HG03159 (cell line): Measurements from ENCODE around the gene BBC3.
"Not testable (repeated sequence)": the region's sequence is repeated elsewhere in the genome, so short reads cannot be mapped to it uniquely, and the experiment has no call there.

Experiments
- ATAC-seq: cut with Tn5 transposase; IDR thresholded peaks from one replicate; pipeline ENCODE4 v1.9.1; 2021; ENCODE audit warnings: mild to moderate bottlenecking, moderate library complexity; ENCODE audit not compliant: unreplicated experiment

Gene BBC3, protein sequence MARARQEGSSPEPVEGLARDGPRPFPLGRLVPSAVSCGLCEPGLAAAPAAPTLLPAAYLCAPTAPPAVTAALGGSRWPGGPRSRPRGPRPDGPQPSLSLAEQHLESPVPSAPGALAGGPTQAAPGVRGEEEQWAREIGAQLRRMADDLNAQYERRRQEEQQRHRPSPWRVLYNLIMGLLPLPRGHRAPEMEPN

DNA sequence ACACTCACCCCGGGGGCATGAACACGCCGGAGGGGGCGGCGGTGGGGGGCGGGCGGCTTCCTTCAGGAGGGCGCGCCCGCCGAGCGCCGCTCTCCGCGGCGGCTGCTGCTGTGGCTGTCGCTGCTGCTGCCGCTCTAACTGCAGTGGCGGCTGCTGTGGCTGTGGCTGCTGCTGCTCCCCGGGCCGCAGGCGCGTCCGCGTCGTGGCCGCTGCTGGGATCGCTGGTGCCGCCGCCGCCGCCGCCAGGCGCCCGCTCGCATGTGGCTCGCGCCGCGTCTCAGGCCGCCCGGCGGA lies at the start of gene BBC3:
Gene BBC3, minus strand, starts transcription at position 279 of the 294 bp plus-strand sequence. CDS start 2,768 bp downstream, outside the sequence.
- no peak for ATAC-seq

DNA sequence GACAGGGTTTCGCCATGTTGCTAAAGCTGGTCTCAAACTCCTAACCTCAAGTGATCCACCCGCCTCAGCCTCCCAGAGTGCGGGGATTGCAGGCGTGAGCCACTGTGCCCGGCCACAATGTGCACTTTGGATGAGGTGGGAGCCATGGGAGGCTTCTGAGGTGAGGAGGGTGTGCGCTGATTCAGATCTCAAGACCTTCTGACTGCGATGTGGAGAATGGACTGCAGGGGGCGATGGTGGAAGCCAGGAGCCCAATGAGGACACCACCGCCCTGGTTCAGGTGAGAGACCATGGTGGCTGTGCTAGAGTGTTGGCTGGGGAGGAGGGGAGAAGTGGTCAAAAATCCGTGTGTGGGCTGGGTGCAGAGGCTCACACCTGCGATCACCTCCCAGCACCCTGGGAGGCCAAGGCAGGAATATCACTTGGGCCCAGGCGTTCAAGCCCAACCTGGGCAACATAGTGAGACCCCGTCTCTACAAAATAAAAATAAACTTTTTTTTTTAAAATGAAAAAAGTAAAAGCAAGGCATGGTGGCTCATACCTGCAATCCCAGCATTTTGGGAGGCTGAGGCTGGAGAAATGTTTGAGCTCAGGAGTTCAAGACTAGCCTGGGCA lies 49.3 kb upstream of the BBC3 start:
- no peak for ATAC-seq

DNA sequence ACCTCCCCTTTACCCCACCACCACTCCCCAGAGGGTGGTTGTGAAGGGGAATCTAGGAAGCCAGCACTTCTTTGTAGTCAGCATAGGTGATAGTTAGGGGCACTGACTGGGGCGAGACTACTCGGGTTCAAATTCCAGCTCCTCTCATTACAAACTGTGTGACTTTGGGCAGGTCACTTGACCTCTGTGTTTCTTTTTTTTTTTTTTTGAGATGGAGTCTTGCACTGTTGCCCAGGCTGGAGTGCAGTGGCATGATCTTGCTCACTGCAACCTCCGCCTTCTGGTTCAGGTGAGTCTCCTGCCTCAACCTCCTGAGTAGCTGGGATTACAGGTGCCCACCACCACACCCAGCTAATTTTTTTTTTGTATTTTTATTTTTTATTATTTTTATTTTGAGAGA lies 45.5 kb upstream of the BBC3 start:
- not testable (repeated sequence) for ATAC-seq

DNA sequence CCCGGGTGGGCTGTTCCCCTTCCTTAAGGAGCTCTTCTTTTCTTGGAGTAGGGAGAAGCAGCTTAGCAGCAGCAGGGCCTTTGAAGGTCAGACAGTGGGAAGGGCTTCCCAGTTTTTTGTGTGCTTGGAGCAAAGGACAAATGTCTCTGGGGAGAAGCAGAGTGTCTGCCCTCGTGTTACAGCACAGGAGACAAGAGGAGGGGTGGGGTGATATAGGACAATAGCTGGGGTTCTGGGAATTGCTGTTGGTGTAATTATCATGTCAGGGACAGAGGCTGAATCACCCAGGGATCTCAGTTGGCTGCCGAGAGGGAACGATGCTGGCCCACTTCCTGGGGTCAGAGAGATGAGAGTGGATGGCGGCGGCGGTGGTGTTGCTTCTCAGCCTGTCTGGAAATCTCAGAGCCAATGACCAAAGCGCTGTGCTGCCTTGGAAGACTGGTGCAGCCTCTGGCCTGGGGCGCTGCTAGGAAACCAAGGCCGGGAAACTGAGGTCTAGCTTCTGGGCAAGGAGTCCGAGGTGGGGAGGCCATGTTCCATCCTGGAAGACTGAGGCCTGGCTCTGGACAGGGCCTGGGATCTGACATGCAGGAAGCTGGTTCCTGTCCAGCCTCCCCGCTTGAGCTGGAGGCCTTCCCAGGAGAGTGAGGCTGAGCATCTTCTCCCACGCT lies 44.9 kb upstream of the BBC3 start:
- ATAC-seq = no peak

DNA sequence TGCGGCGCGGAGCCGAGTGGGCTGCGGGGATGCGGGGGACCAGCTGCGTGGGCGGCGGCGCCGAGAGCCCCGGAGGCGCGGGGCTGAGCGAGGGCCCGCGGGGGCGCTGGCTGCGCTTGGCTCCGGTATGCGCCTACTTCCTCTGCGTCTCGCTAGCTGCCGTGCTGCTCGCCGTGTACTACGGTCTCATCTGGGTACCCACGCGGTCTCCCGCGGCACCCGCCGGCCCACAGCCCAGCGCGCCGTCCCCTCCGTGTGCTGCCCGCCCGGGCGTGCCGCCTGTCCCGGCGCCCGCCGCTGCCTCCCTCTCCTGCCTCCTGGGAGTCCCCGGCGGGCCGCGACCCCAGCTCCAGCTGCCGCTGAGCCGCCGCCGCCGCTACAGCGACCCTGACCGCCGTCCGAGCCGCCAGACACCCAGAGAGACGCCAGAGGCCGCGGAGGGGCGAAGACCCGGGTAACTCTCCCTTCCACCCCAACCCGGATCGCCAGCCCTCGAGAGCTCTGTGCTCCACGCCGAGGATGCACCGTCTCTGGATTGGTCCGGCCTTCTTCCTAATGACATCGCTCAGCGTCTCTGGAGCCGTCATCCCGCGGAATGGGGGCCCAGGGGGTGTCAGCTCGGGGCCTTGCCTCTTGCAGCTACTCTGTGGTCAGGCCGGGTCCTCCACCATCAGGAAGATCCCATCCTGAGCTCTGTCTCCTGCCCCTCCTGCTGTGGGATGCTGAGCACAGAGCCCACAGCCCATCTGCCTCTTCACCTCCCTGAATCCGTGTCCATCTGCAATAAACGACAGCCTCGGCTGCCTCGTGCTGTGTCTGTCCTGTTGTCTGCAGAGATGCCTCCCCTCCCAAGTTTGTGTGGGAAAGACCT lies 44.1 kb upstream of the BBC3 start:
- ATAC-seq = no peak

DNA sequence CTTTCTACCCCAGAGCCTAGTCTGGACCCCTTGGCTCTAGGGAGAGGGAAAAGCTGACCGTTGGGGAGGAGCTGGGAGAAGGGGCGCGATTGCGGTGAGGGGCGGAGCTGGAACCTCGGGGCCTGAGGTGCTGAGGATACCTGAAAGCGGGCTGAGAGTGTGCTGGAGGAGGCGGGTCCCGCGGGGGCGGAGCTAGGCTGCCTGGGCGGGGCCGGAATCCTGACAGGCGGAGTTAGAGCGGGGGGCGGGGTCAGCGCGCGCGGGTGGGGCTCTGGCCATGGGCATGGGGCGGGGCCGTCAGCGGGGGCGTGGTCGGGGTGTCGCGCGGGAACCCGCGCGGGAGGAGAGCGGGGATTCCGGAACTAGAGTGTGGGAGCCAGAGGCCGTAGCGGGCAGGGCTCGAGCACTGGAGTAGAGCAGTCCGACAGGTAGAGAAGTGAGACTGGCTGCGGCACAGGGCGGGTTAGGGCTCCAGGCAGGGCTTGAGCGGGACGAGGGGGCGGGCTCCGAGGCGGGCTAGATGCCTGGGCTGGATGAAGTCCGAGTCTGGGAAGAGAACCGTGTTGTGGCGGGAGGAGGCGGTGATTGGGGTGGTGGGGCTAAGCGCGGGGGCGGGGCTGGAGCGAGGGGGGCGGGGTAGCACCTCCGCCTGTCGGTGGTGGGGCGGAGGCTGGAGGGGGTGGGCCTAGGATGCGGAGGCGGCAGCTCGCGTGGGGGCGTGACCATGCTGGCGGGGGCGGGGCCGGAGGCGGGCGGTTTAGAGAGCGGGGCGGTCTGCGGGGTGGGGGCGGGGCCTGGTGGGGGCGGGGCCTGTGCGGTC lies 43.3 kb upstream of the BBC3 start, which contains the start of gene INAFM1:
Gene INAFM1, plus strand, starts transcription at position 815 of the 820 bp plus-strand sequence. CDS start 35 bp downstream, outside the sequence.
- ATAC-seq = peak; percentile 51

DNA sequence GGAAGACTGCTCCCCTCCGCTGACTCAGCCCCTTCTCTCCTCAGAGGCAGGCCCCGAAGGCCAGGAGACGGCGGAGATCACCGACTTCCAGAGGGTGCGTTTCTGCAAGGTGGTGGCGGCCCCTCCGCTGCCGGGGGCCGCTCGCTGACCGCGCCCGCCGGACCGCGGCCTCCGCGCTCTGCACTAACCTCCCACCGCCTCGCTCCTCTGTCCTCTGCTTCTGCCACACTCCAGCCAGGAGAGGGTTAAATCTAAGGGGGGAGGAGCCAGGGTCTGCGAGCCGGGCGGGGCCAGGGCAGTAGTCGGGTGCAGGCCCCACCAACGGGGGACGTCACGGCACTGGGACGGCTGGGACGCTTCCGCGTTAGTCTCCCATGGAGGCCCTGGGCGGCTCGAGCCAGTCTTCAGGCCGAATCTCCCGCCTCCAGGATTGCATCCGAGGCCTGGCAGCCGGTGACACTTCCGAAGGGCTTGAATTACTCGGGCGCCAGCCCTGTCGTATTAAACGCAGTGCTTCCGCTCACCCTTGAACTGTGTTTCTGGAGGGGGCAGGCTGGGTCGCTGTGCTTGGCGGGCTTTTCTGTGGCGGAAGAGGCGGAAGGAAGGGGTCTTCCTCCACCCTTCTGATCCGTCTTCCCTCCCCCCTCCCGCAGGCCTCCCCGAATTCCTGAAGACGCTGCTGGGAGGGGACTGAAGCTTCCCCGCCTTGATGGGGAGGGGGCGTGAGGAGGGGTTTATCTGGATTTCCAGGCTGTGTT lies 42.5 kb upstream of the BBC3 start:
- peak; percentile 54 for ATAC-seq

DNA sequence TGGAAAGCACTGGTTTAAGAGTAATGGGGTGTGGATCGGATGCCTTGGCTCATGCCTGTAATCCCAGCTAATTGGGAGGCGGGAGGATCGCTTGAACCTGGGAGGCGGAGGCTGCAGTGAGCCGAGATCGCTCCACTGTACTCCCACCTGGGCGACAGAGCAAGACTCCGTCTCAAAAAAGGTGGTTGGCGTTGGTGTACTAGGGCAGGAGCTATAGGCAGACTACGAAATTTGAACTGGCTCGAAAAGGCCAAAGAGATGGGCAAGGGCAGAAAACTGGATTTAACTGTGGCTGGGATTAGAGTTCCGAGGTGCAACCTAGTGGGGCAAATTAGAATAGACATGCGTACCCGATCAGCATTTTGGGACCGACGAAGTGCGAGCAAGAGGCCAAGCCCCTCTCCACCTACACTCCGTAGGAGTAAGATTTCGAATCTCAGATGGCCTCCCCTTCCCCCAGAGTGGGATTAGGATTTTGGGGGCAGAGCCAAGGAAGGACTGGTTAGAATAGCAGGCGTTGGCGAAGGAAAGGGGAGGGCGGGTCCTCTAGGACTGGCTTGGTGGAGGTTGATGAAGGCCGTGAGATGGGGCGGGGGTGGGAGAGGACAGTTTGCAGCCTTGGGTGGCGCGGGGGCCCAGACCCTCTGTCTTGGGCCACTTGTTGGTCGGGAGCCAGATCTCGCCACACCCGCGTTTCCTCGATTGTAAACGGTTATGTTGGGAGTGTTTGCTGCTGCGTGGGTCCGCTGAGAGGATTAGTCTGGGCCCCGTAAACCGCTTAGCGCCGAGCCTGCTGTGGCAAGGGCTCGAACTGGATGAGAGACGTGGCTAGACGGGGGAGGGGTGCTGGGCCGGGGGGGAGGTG lies 41.7 kb upstream of the BBC3 start:
- no peak for ATAC-seq

DNA sequence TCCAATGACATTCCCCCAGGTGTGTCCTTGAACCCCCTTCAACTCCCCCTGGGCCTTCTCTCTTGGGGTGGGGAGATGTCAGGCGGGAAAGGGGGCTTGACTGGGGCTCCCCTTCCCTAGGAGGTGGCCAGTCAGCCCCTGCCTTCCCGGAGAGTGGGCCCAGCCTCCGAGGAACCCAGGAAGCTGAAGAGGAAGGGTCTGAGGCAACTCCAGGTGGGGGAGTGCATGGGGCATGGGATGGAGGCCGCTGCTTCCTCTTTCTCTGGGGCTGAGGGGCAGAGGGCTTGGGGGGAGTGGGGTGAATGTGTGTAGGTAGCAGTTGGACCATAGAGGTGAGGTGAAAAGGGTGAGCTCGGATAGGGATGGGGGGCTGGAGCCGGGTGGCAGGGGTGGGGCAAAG lies 41.0 kb upstream of the BBC3 start:
- no peak for ATAC-seq

DNA sequence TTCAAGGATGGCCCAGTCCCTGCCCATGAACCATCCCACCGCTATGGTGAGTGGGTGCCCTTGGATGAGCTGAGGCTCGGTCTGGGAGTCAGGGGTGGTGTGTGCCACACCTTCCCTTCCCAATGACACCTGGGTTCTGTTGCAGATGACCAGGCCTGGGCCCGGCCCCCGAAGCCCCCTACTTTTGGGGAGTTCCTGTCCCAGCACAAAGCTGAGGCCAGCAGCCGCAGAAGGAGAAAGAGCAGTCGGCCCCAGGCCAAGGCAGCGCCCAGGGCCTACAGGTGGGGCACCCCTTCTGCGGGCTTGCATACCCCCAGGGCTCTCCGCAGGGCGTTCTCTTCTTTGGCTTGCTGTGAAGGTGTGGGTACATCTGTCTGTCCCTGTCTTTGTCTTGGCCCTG lies 39.4 kb upstream of the BBC3 start:
- ATAC-seq = no peak

DNA sequence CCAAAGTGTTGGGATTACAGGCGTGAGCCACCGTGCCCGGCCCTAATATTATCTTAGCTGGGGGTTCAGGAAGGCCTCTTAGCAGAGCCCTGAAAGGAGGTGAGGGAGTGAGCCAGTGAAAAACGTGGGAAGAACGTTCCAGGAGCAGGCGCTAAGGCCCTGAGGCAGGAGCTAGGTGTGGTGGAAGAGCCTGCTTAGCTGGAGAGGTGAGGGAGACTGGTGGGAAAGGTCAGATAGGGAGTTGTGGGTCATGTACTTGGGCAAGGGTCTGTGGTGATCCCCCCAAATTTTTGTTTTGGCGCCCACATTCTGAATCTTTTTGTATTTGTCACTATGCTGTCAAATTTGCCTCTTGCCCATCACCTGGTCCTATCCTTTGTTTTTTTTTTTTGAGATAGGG lies 38.6 kb upstream of the BBC3 start:
- no peak for ATAC-seq

DNA sequence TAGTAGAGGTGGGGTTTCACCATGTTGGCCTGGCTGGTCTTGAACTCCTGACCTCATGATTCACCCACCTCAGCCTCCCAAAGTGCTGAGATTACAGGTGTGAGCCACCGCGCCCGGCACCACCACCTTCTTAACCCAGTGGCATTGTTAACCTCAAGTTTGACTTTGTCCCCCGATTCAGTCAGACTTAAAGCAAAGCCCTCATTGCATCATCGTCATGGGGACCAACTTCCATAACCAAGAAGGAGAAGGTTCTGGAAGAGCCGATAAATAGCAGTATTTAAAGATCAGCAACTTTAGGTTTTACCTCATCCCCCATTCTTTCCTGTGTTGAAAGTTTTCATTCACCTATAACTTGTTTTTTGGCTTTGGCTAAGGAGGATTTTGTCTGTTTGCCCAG lies 37.0 kb upstream of the BBC3 start:
- ATAC-seq = no peak

DNA sequence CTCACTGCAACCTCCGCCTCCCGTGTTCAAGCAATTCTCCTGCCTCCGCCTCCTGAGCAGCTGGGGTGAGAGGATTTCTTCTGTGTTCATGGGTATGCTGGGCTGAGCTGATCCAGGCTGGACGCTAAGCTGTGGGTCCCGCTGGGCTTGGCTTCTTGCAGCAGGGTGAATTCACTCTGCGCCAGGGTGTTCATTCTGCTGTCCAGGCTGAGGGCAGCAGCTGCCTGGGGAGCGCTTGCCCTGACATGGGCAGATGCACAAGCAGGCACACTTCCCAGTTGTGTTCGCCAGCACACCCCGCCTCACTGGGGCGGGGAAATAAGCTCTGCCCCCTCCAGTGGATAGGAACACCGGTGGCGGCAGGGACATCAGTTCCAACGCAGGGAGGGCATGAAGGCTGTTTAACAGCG lies 36.4 kb upstream of the BBC3 start:
- ATAC-seq = no peak

DNA sequence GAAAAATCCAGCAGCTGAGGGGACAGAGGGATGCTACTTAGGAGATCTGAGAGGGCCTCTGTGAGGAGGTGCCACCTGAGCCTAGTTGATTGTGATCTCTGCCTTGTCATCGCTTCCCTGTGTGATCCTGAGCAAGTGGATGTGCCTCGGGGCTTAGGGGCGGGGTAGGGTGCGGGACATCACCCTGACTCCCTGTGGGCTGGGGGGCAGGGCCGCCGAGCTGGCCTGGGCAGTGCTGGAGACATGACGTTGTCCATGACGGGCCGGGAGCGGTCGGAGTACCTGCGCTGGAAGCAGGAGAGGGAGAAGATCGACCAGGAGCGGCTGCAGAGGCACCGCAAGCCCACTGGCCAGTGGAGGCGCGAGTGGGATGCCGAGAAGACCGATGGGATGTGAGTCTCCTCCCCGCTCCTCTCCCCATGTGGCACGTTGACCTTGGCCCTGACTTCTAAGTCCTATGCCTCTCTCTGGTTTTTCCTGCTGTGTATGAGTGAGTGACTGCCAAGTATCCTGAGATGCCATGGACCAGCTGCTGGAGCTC lies 35.5 kb upstream of the BBC3 start:
- no peak for ATAC-seq

DNA sequence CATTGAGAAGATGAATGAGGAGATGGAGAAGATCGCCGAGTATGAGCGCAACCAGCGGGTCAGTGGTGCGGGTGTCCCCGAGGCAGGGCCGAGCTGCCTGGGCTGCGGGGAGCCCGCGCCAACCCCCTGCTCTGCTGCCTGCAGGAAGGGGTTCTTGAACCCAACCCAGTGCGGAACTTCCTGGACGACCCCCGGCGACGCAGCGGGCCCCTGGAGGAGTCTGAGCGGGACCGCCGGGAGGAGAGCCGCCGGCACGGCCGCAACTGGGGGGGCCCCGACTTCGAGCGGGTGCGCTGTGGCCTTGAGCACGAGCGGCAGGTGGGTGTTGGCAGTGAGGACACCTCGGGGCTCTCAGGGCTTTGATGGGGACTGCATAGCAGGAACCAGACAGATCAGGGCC lies 33.6 kb upstream of the BBC3 start:
- ATAC-seq = no peak

DNA sequence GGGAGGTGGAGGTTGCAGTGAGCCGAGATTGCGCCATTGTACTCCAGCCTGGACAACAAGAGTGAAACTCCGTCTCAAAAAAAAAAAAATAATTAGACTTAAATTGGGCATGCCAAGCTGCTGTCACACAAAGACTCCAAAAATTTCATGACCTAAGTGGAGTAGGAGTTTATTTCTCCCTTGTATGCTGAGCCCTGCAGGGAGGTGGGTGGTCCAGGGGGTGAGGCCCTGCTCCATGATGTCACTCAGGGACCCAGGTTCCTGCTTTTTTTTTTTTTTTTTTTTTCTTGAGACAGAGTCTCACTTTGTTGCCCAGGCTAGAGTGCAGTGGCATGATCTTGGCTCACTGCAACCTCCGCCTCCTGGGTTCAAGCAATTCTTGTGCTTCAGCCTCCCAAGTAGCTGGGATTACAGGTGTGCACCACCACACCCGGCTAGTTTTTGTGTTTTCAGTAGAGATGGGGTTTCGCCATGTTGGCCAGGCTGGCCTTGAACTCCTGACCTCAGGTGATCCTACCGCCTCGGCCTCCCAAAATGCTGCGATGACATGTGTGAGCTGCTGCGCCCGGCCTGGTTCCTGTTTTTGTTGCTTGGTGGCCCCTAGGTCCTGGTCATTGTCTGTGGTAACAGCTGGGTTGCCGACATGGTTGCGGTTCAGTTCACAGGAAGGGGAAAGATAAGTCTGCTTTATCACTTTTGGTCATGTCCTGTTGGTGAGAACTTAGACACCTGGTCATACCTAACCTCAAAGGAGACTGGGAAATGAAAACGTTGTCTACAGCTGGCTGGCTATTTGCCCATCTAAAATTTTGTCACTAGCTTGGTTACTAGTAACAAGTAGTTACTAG lies 31.2 kb upstream of the BBC3 start:
- ATAC-seq = peak; percentile 79

DNA sequence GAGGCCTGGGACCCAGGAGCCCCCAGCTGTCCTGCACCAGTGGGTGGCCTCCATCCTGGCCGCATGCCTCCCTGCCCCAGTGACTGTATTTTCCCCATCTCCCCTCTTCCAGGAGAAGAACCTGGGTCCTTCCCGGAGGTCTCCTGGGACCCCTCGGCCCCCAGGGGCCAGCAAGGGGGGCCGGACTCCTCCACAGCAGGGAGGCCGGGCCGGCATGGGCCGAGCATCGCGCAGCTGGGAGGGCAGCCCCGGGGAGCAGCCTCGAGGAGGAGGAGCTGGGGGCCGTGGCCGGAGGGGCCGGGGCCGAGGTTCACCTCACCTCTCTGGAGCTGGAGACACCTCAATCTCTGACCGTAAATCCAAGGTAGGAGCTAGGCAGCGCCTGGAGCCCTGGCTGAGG lies 29.5 kb upstream of the BBC3 start:
- no peak for ATAC-seq
